Measurements from ENCODE around the gene GAN.

GAN gene, protein sequence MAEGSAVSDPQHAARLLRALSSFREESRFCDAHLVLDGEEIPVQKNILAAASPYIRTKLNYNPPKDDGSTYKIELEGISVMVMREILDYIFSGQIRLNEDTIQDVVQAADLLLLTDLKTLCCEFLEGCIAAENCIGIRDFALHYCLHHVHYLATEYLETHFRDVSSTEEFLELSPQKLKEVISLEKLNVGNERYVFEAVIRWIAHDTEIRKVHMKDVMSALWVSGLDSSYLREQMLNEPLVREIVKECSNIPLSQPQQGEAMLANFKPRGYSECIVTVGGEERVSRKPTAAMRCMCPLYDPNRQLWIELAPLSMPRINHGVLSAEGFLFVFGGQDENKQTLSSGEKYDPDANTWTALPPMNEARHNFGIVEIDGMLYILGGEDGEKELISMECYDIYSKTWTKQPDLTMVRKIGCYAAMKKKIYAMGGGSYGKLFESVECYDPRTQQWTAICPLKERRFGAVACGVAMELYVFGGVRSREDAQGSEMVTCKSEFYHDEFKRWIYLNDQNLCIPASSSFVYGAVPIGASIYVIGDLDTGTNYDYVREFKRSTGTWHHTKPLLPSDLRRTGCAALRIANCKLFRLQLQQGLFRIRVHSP

GRCh38 chr16:81314603-81315270 is at the start of gene GAN:
GAN (plus strand) TSS chr16:81314962; CDS start chr16:81315114, 152 bp downstream.
- TF ChIP-seq CTCF (IDR thresholded peaks at IDR 0.05; ENCODE audit: low read depth, low read length) = no peak
- DNase-seq (ENCODE audit: extremely low read depth, low read depth) = peak; percentile 88

GRCh38 chr16:81265052-81265451 is 49.7 kb upstream of the GAN start:
- TF ChIP-seq CTCF (IDR thresholded peaks at IDR 0.05; ENCODE audit: low read depth, low read length) = no peak
- no peak for DNase-seq (ENCODE audit: extremely low read depth, low read depth)

- peak; percentile 19 for DNase-seq (ENCODE audit: extremely low read depth, low read depth)
- no peak for TF ChIP-seq CTCF (IDR thresholded peaks at IDR 0.05; ENCODE audit: low read depth, low read length)
These were observed 48.9 kb upstream of the GAN start for GRCh38 chr16:81265658-81266451.

DNA sequence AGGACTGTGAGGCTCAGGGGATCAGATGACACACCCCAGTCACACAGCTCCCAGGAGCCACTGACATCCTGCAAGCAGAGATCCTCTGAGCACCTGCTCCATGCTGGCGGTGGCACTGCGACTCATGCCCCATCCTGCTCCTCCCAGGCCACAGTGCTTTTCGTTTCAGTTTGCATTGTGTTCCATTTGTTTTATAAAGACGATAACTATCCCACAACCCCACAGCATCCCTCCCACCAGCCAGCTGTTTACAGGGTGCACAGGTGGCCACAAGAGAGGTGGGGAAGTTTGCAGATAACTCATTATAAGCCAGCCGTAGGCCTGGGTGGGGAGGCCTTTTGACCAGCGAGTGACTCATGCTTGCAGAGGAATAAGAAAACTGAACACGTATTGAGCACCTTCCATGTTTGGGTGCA is 48.1 kb upstream of the GAN start:
- DNase-seq (ENCODE audit: extremely low read depth, low read depth) = no peak

GRCh38 chr16:81268509-81268908 is 46.3 kb upstream of the GAN start:
- no peak for TF ChIP-seq CTCF (IDR thresholded peaks at IDR 0.05; ENCODE audit: low read depth, low read length)
- DNase-seq (ENCODE audit: extremely low read depth, low read depth) = no peak

More for the DNA sequence above, 48.1 kb upstream of the GAN start:
- no peak for TF ChIP-seq CTCF (IDR thresholded peaks at IDR 0.05; ENCODE audit: low read depth, low read length)

- TF ChIP-seq CTCF (IDR thresholded peaks at IDR 0.05; ENCODE audit: low read depth, low read length) = no peak
- DNase-seq (ENCODE audit: extremely low read depth, low read depth) = no peak
These were observed 41.4 kb upstream of the GAN start for GRCh38 chr16:81273223-81273950.
